ENCODE data around the gene DDO. TPM values are rescaled to one million over a fixed set of nuclear protein-coding genes. Genes with fewer than 3 reads are reported as not detected.

Gene DDO
- total RNA-seq, 1 experiment from 2014 or later: not detected

DNA sequence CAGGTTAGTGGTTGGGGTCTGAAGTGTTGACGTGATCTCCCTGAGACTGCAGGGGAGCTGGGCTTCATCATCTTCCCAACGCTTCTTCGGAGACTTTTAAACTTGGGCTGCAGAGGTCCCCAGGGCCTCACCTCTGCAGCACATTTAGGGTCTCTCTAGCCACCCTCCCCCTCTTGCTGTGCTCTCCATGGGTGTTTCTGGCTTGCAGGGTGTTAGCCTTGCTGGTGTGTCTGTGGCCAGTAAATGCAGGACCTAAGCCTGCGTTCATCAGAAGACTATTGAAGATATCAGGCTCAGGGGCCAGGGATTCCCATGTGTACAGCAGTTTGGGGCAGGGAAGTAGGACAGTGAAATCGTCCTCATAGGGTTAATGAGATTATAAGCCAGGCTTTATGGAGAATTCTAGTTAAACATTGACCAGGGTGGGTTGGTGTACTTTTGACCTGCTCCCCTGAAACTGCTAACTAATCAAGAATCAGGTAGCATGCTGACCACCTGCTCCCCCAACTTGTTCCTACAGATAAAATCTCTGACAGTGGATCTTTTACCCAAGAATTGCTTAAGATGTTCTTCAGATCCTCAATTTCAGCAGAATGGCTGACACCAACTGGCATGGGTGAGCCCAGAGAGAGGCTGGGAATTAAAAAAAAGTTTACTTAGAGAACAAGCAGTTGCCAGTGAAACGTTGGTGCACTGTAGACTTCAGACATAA is 3.8 kb upstream of the DDO start:
- H3K27ac ChIP-seq (ENCODE audit: low read depth, low read length, poor library complexity, severe bottlenecking): no peak overlapping the region
- BruUV-seq (replicated peaks): no TSS peak
- no peaks in the 10 kb centered on the region for H3K27me3 ChIP-seq (replicated peaks; ENCODE audit: insufficient read depth, low read depth, low read length, poor library complexity)
- ChIA-PET POLR2A (ENCODE audit: low non-redundant PET) (no interaction called here), CTCF (no interaction called here)
- no peaks in the 10 kb centered on the region for H3K9me3 ChIP-seq (ENCODE audit: low read depth, low read length, poor library complexity, severe bottlenecking)
- intact Hi-C loops (cut with micrococcal nuclease; ENCODE audit: unreplicated experiment): no loop called here
- TF ChIP-seq, protein P1, sequence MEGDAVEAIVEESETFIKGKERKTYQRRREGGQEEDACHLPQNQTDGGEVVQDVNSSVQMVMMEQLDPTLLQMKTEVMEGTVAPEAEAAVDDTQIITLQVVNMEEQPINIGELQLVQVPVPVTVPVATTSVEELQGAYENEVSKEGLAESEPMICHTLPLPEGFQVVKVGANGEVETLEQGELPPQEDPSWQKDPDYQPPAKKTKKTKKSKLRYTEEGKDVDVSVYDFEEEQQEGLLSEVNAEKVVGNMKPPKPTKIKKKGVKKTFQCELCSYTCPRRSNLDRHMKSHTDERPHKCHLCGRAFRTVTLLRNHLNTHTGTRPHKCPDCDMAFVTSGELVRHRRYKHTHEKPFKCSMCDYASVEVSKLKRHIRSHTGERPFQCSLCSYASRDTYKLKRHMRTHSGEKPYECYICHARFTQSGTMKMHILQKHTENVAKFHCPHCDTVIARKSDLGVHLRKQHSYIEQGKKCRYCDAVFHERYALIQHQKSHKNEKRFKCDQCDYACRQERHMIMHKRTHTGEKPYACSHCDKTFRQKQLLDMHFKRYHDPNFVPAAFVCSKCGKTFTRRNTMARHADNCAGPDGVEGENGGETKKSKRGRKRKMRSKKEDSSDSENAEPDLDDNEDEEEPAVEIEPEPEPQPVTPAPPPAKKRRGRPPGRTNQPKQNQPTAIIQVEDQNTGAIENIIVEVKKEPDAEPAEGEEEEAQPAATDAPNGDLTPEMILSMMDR (conservative IDR thresholded peaks at IDR 0.05; ENCODE audit: low read depth, low read length): no peak
- TF ChIP-seq EZH2 (IDR thresholded peaks at IDR 0.05; ENCODE audit: borderline replicate concordance, low read depth, low read length, poor library complexity, severe bottlenecking): no peak
- H3K4me1 ChIP-seq (ENCODE audit: insufficient read depth, low read length, poor library complexity, severe bottlenecking): peaks cover 12% of the 10 kb centered on the region
- H3K4me3 ChIP-seq (ENCODE audit: low read depth, low read length, poor library complexity, severe bottlenecking): no peak overlapping the region
- DNase-seq (ENCODE audit: low spot score): no peak
- no peaks in the 10 kb centered on the region for H3K36me3 ChIP-seq (ENCODE audit: insufficient read depth, low read length, poor library complexity, severe bottlenecking)

GRCh38 chr6:110418594-110418993 is 3.2 kb upstream of the DDO start:
- POLR2A ChIA-PET (ENCODE audit: low non-redundant PET): no interaction called here
- CTCF ChIA-PET: no interaction called here

GRCh38 chr6:110414669-110415068 is 706 bp downstream of the DDO start:
- no peak for DNase-seq (ENCODE audit: low spot score)
- H3K4me3 ChIP-seq (ENCODE audit: low read depth, low read length, poor library complexity, severe bottlenecking): no peak overlapping the region
- ChIA-PET POLR2A (ENCODE audit: low non-redundant PET) (no interaction called here), CTCF (no interaction called here)
- H3K27me3 ChIP-seq (replicated peaks; ENCODE audit: insufficient read depth, low read depth, low read length, poor library complexity): no peaks in the 10 kb centered on the region
- intact Hi-C loops (cut with micrococcal nuclease; ENCODE audit: unreplicated experiment): no loop called here
- H3K9me3 ChIP-seq (ENCODE audit: low read depth, low read length, poor library complexity, severe bottlenecking): no peaks in the 10 kb centered on the region
- no TSS peak for BruUV-seq (replicated peaks)
- no peaks in the 10 kb centered on the region for H3K36me3 ChIP-seq (ENCODE audit: insufficient read depth, low read length, poor library complexity, severe bottlenecking)
- no peaks in the 10 kb centered on the region for H3K4me1 ChIP-seq (ENCODE audit: insufficient read depth, low read length, poor library complexity, severe bottlenecking)
- no peak for TF ChIP-seq EZH2 (IDR thresholded peaks at IDR 0.05; ENCODE audit: borderline replicate concordance, low read depth, low read length, poor library complexity, severe bottlenecking)
- TF ChIP-seq, protein P1 (conservative IDR thresholded peaks at IDR 0.05; ENCODE audit: low read depth, low read length): no peak
- H3K27ac ChIP-seq (ENCODE audit: low read depth, low read length, poor library complexity, severe bottlenecking): no peak overlapping the region

More at GRCh38 chr6:110418594-110418993, 3.2 kb upstream of the DDO start:
- TF ChIP-seq, protein P1 (conservative IDR thresholded peaks at IDR 0.05; ENCODE audit: low read depth, low read length): no peak
- TF ChIP-seq EZH2 (IDR thresholded peaks at IDR 0.05; ENCODE audit: borderline replicate concordance, low read depth, low read length, poor library complexity, severe bottlenecking): no peak
- Histone ChIP-seq H3K9me3 (ENCODE audit: low read depth, low read length, poor library complexity, severe bottlenecking) (no peaks in the 10 kb centered on the region), H3K4me1 (ENCODE audit: insufficient read depth, low read length, poor library complexity, severe bottlenecking) (peaks cover 6% of the 10 kb centered on the region), H3K4me3 (ENCODE audit: low read depth, low read length, poor library complexity, severe bottlenecking) (no peak overlapping the region), H3K27me3 (replicated peaks; ENCODE audit: insufficient read depth, low read depth, low read length, poor library complexity) (no peaks in the 10 kb centered on the region), H3K27ac (ENCODE audit: low read depth, low read length, poor library complexity, severe bottlenecking) (no peak overlapping the region), H3K36me3 (ENCODE audit: insufficient read depth, low read length, poor library complexity, severe bottlenecking) (no peaks in the 10 kb centered on the region)
- no TSS peak for BruUV-seq (replicated peaks)
- no peak for DNase-seq (ENCODE audit: low spot score)
- intact Hi-C loops (cut with micrococcal nuclease; ENCODE audit: unreplicated experiment): no loop called here
